Pancreas (tissue), 10 donors: ENCODE measurements around the gene DOCK3. TPM values are rescaled to one million over a fixed set of nuclear protein-coding genes. Genes with fewer than 3 reads are reported as not detected.

Experiments used
- ATAC-seq, 4 donors: fragments of 200-7000 bp; cut with Tn5 transposase; one replicate each; pipeline versions ENCODE4 v1.8.0 to v1.9.1; 2020; ENCODE audit warnings: mild to moderate bottlenecking in 4 of 4, moderate library complexity in 4 of 4
- DNase-seq, 6 donors: peaks; one replicate each; pipeline ENCODE4 v3.0.0-alpha.2; 2020
- FAIRE-seq: peaks from 2 replicates; lab custom pipeline; 2012; peaks lifted over from hg19 to GRCh38; lab: Jason Lieb, UNC
- H3K27ac ChIP-seq, 4 donors: fragments of 200-600 bp; sonication (generic); 1 replicate in 3 of 4; 2 replicates in 1 of 4; pipeline versions ENCODE4 v1.5.0 to v1.8.0; 2020
- H3K27me3 ChIP-seq, 4 donors: fragments of 200-600 bp; one replicate each; pipeline ENCODE4 v1.8.0; 2021
- H3K36me3 ChIP-seq, 3 donors: fragments of 200-600 bp; sonication (generic) in 1 of 3; one replicate each; pipeline versions ENCODE4 v1.5.0 to v1.8.0; 2020 to 2021
- H3K4me1 ChIP-seq, 3 donors: fragments of 200-600 bp; one replicate each; pipeline ENCODE4 v1.8.0; 2021
- H3K4me3 ChIP-seq, 4 donors: fragments of 200-600 bp; sonication (generic) in 2 of 4; one replicate each; pipeline versions ENCODE4 v1.5.0 to v1.8.0; 2020 to 2021
- H3K9me3 ChIP-seq, 4 donors: fragments of 200-600 bp; one replicate each; pipeline ENCODE4 v1.8.0; 2021
- CTCF ChIP-seq, 4 donors: fragments of 200-600 bp; sonication (generic) in 3 of 4; IDR thresholded peaks; one replicate each; pipeline versions ENCODE4 v1.5.0 to v1.8.0; 2021; ENCODE audit warnings: antibody characterized with exemption in 4 of 4
- WGBS, 2 donors: extraction: QIAGEN DNeasy Blood & Tissue Kit; methylation state at CpG; one replicate each; pipeline ENCODE4 v1.1.7; 2013; 5-methylcytosine and 5-hydroxymethylcytosine counted together
- intact Hi-C, 3 donors: fragments of 100-400 bp; cut with DNase I; formaldehyde crosslinking; loops; one replicate each; pipeline versions ENCODE4 v1.11.1 to v1.14.2; 2022
- polyA plus RNA-seq, 2 donors: library from polyadenylated mRNA; stranded (reverse); fragments of 200-250 nt; gene quantifications; one replicate each; pipeline ENCODE4 v1.2.3, GENCODE V29; 2013
- total RNA-seq, 6 donors: library from RNA; stranded (reverse); fragmentation: NEBNext Ultra II Directional in 4 of 6; extraction: Animal tissue kit (Norgen Biotek cat#: 25700) in 4 of 6; gene quantifications; one replicate each; pipeline versions ENCODE4 v1.2.1 to v1.2.4, GENCODE V29; 2021 to 2023
- donor health status: healthy with polysubstance abuse.
- donor health status: DM: no; HTN: no; CAD: no; lungs with moderate emphysema.
- donor health status: DM: no; HTN: no; CAD: no.
- donor health status: control.
- donor health status: control.
- donor health status: Bipolar disorder and iron deficiency.
- donor health status: DM: yes; HTN: yes; CAD: no.
- donor health status: DM: no; HTN: no; CAD: no.
- donor health status: DM: no; HTN: no; CAD: no.
- donor health status: DM: yes; HTN: yes; CAD: no.

DOCK3 gene
- total and polyA plus RNA-seq, 8 donors, result 0.09 to 1.5 (median 0.36) TPM

- DNase-seq (no peak), ATAC-seq (no peak), FAIRE-seq (no peak)
- 92 to 100% methylated on average over 2 of the region's 2 CpGs for WGBS, 2 donors
- H3K9me3 ChIP-seq, result no peaks in the 10 kb centered on the region
- no peaks in the 10 kb centered on the region for H3K27me3 ChIP-seq
- intact Hi-C loops, result no loop called here
- H3K27ac ChIP-seq, result no peak overlapping the region
- no peak for TF ChIP-seq CTCF (IDR thresholded peaks at IDR 0.05)
- H3K36me3 ChIP-seq, result peaks cover 0 to under 1% (median 0%) of the 10 kb centered on the region in 3 donors
- no peaks in the 10 kb centered on the region for H3K4me1 ChIP-seq
- H3K4me3 ChIP-seq, result no peak overlapping the region
Measured at GRCh38 chr3:50648944-50649343, 25.8 kb upstream of the DOCK3 start.

GRCh38 chr3:50649451-50649931 lies 25.2 kb upstream of the DOCK3 start:
- no peak overlapping the region for H3K4me3 ChIP-seq
- no peaks in the 10 kb centered on the region for H3K4me1 ChIP-seq
- ATAC-seq, result no peak
- intact Hi-C loops, result no loop called here
- FAIRE-seq, result no peak
- no peak for DNase-seq
- no peaks in the 10 kb centered on the region for H3K9me3 ChIP-seq
- no peaks in the 10 kb centered on the region for H3K36me3 ChIP-seq
- H3K27me3 ChIP-seq, result no peaks in the 10 kb centered on the region
- no peak for TF ChIP-seq CTCF (IDR thresholded peaks at IDR 0.05)
- 76 to 88% methylated on average over 7 to 8 of the region's 8 CpGs for WGBS, 2 donors
- H3K27ac ChIP-seq, result no peak overlapping the region

- DNase-seq, result no peak
- H3K9me3 ChIP-seq, result no peaks in the 10 kb centered on the region
- intact Hi-C loops, result no loop called here
- H3K4me3 ChIP-seq, result no peak overlapping the region
- WGBS, 2 donors, result 92 to 95% methylated on average over 1 of the region's 1 CpG
- no peak overlapping the region for H3K27ac ChIP-seq
- no peak for ATAC-seq
- H3K27me3 ChIP-seq, result no peaks in the 10 kb centered on the region
- H3K36me3 ChIP-seq, result no peaks in the 10 kb centered on the region
- no peak for TF ChIP-seq CTCF (IDR thresholded peaks at IDR 0.05)
- H3K4me1 ChIP-seq, result no peaks in the 10 kb centered on the region
- FAIRE-seq, result no peak
Measured at GRCh38 chr3:50650018-50650417, 24.7 kb upstream of the DOCK3 start.

- FAIRE-seq (no peak), ATAC-seq (no peak), DNase-seq (no peak)
- H3K4me1 ChIP-seq, result no peaks in the 10 kb centered on the region
- intact Hi-C loops, result no loop called here
- H3K4me3 ChIP-seq, result no peak overlapping the region
- 86 to 91% methylated on average over 8 of the region's 8 CpGs for WGBS, 2 donors
- no peak overlapping the region for H3K27ac ChIP-seq
- H3K36me3 ChIP-seq, result no peaks in the 10 kb centered on the region
- no peaks in the 10 kb centered on the region for H3K9me3 ChIP-seq
- no peak for TF ChIP-seq CTCF (IDR thresholded peaks at IDR 0.05)
- no peaks in the 10 kb centered on the region for H3K27me3 ChIP-seq
Measured at GRCh38 chr3:50651445-50651844, 23.3 kb upstream of the DOCK3 start.

- DNase-seq (no peak), FAIRE-seq (no peak), ATAC-seq (no peak)
- no peaks in the 10 kb centered on the region for H3K36me3 ChIP-seq
- TF ChIP-seq CTCF (IDR thresholded peaks at IDR 0.05), result no peak
- H3K27me3 ChIP-seq, result no peaks in the 10 kb centered on the region
- intact Hi-C loops, result no loop called here
- no peak overlapping the region for H3K4me3 ChIP-seq
- H3K27ac ChIP-seq, result no peak overlapping the region
- WGBS, 2 donors, result 60 to 69% methylated on average over 7 of the region's 7 CpGs
- no peaks in the 10 kb centered on the region for H3K9me3 ChIP-seq
- no peaks in the 10 kb centered on the region for H3K4me1 ChIP-seq
Measured at GRCh38 chr3:50651920-50652529, 22.7 kb upstream of the DOCK3 start.
